ENCODE results near the gene AVPR2.

DNA sequence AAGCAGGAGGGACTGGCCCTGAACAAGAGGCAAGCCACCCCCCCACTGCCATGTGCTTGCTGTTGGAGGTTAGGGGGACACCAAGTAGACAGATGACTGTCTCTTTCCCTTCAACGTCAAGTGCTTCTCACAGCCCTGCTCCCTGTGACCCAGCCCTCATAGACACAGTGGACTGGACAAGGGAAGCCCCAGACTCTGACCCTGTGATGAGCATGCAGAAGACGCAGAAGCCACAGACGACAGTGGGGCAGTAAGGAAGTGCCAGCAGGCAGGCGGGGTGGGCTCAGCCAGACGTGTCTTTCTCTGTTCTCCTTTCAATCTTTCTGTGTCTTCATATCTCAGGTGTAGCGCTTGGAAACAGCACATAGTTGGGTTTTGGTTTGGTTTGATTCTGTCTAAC lies 16.1 kb upstream of the AVPR2 start:
- TF ChIP-seq TCF12 (IDR thresholded peaks at IDR 0.05; ENCODE audit: low read depth) (no peak), TAF1 (IDR thresholded peaks at IDR 0.05; ENCODE audit: low read depth) (no peak), EP300 (IDR thresholded peaks at IDR 0.05; ENCODE audit: borderline replicate concordance) (no peak), EGR1 (IDR thresholded peaks at IDR 0.05) (no peak), CEBPB (IDR thresholded peaks at IDR 0.05) (no peak), YY1 (IDR thresholded peaks at IDR 0.05; ENCODE audit: low read depth) (no peak)
- TF ChIP-seq, protein P1, sequence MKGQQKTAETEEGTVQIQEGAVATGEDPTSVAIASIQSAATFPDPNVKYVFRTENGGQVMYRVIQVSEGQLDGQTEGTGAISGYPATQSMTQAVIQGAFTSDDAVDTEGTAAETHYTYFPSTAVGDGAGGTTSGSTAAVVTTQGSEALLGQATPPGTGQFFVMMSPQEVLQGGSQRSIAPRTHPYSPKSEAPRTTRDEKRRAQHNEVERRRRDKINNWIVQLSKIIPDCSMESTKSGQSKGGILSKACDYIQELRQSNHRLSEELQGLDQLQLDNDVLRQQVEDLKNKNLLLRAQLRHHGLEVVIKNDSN (IDR thresholded peaks at IDR 0.05), result no peak
- TF ChIP-seq, protein P2, sequence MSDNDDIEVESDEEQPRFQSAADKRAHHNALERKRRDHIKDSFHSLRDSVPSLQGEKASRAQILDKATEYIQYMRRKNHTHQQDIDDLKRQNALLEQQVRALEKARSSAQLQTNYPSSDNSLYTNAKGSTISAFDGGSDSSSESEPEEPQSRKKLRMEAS (IDR thresholded peaks at IDR 0.05), result no peak

Measured in Ishikawa (cell line).